CD4-positive, alpha-beta T cell treated with Interferon gamma for 1 hour (primary cell): ENCODE results near the gene C19orf53.

Source experiments
- DNase-seq: peaks from one replicate; pipeline ENCODE4 v3.0.0-alpha.2; 2020

C19orf53 gene

GRCh38 chr19:13827656-13828055 lies 53.4 kb downstream of the C19orf53 start:
- DNase-seq, result no peak
